Stimulated activated CD4-positive, alpha-beta T cell treated with anti-CD3 and anti-CD28 coated beads, Interleukin-1b, Interleukin-23, amount 100 ng/mL, for 1 hour (primary cell): Measurements from ENCODE around the gene HCRTR1.

ENCODE experiments used
- DNase-seq, 2 donors: peaks; one replicate each; pipeline ENCODE4 v3.0.0-alpha.2; 2020; ENCODE audit warnings: low read depth in 2 of 2

Gene HCRTR1

DNA sequence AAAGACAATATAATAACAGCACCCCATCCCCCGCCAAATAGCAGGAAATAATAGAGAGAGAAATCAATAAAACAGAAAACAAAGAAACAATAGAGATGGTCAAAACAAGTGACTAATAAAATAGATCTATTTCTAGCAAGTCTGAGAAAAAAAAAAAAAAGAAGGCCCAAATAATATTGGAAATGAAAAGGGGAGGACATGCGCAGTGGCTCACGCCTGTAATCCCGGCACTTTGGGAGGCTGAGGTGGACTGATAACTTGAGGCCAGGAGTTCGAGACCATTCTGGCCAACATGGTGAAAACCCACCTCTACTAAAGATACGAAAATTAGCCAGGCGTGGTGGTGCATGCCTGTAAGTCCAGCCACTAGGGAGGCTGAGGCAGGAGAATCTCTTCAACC, 18.5 kb upstream of the HCRTR1 start:
- no peak for DNase-seq

DNA sequence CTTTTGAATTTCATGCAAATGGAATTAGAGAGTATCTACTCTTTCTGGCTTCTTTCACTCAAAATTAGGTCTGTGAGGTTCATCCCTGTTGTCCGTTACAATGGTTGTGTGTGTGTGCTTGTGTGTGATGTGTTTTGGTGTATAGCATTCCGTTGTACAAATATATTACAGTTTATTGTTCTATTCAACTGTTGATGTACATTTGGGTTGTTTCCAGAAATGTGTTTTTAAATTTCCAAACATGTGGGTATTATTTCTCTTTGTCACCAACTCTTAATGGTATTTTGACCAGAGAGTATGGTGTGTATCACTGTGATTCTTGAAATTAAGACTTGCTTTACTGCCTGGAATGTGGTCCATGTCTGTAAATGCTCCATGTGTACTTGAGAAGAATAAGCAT, 16.8 kb upstream of the HCRTR1 start:
- DNase-seq, result no peak

DNA sequence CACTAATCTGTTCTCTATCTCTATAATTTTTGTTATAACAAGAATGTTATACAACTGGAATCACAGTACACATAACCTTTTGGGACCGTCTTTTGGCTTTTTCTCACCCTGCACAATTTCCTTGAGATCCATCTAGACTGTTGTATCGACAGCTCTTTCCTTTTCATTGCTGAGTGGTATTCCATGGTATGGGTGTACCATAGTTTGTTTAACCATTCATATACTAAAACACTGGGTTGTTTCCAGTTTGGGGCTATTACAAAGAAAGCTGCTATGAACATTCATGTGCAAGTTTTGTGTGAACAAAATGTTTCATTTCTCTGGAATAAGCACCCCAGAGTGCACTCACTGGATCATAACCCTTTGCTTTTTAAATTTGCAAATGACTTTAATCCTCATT, 15.4 kb upstream of the HCRTR1 start:
- no peak for DNase-seq

DNA sequence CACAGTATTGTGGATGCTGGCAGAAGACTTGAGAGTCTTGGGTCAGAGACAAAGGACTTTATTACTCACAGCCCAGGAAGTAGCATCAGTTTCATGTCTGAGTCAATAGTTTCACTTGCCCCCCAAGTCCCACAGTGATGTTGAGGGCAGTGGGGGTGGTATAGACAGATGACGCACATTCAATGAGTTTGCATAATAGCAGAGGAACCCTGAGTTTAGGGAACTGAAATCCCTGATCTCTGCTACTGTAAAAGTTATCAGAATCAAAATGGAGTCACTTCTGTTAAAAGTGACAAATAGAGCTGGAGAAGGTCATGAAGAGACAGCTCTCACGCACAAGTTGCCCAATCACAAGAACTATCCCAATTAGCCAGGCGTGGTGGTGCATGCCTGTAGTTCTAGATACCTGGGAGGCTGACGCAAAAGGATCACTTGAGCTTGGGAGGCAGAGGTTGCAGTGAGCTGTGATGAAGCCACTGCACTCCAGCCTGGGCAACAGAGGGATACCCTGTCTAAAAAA, 11.5 kb upstream of the HCRTR1 start:
- DNase-seq, result no peak

DNA sequence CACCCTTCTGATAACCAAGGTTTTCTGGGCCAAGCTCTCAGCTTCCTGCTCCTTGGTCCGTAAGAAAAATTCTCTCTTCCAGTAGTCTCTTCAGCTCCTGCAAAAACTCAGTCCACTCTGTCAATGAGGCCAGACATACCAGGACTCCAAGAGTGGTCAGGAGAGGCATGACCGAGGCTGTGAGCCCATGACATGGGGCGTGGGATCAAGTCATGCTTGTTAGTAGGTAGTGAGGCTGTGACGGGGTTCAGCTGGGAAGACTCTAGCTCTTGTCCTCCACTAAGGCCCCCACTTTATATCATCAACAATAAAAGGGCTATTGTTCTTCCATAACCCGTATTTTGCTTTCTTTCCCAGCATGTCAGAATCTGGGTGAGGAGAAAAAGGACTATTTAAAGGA, 10.1 kb upstream of the HCRTR1 start:
- no peak for DNase-seq

DNA sequence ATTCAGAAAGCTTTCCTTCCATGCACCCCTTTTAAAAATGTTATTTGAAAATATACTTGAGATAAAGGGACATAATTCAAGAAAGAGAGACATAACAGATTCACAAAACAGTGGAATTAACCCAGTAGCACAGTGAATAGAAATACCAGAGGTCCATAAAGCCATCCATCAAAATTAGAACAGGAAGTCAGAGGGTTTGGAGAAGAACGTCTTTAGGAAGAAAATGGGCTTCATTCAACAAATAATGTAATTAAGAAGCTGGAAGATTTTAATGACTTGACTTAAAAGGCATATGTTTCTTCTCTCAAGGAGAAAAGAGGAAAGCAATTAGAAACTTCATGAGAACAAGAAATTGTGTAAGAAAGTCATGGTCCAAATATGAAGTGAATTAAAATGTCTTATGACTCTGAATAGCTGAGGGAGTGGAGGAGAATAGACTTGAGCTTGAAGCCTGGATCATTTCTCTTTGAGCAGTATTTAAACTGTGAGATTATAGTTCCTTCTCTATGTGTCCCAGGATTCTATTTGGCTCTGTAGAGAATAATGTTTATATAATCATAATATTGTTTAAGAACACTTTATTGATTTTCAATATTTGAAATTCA, 7.9 kb upstream of the HCRTR1 start:
- no peak for DNase-seq

DNA sequence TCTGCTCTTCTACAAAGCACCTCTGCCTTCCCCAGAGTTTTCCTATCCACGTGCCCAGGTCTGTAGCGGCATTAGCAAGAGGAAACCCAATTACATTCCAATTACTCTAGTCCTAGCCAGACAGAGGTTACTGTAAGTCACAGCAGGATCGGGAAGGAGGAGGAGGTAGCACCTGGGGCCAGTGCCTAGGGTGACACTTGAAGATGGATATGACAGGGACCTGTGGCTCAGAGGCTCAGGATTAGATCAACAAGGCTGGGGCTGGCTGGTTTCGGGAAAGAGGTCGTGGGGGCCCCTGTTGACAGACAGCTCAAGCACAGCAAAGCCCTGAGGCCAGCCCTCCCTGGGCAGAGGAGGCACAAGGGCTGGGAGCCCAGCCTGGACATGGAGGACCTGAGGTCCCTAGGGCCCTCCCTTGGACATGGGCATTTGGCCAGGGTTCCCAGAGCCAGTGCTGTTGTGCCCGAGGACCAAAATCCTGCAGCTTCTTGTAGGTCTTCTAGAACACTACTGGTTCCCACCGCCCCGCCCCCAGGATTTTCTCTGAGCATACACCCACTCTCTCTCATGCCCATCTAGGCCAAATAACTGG, 3.0 kb upstream of the HCRTR1 start:
- no peak for DNase-seq

DNA sequence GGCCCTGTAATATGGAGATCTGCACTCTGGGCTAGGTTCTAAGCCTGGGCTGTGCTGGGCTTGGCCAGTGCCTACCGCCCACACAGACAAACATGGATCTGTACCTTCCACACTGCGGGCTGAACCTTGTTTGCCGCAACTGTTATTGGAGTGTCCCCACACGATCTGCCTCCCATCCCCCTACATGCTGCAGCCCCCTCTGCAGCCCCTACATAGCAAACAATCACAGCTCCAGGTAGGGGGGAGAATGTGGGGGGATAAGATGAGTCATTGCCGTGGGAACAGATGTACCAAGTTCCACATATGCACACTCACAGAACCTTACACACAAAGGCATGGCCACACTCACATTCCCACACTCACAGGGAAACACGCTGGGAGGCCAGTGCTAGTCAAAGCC, 2.1 kb upstream of the HCRTR1 start:
- DNase-seq, result no peak

DNA sequence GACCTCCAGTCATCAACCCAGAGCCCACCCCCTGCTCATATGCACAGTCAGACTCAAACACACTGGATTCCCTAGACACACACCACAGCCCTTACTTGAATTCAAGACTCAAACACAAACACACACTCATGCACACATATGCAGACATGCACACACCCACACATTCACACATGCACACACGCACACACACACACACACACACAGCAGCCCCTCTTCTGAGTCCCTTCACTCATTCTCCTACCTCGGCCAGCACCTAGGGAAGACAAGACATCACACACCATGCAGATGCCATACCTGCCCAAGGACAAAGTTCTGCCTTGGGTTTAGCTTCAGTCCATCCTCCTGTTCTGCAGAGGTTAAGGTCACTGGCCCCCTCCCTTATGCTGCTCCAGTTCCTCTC, 1.6 kb upstream of the HCRTR1 start:
- no peak for DNase-seq

DNA sequence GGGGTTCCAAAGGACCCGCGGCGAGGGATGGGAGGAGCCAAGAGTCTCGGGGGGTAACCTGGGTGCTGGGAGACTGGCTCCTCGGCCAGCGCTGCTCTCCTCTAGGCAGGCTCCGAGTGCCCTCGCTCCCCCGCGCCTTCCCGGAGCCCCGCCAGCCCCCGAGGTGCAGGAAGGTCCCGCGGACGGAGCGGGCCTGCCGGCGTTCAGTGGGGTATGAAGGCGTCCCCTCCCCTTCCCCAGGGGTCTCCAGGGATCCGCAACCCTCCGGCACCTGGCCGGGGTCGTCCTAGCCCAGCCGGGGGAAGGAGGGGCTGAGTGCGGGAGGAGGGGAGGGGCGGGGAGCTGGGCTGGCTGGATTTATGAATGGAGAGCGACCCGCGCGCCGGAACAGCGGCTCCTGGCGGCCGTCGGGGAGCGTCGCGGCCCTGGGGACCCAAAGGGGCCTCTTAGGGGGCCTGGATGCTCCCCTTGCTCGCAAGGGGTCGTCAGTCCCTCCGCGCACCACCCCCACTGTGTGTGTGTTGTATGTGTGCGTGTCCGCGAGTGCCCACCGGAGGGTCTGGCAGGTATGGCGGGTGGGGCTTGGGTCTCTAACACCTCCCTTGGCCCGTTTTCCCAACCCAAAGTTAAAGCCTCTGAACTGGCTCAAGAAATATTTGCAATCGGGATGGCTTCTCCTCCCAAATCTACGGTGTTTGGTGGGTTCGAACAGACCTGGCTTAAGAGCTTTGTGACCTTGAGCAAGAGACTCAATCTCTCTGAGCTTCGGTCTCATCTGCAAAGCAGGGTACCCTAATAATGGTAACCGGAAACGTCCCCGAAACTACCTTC, 642 bp downstream of the HCRTR1 start:
- peak in 1 of 2 donors; percentile 30 for DNase-seq

DNA sequence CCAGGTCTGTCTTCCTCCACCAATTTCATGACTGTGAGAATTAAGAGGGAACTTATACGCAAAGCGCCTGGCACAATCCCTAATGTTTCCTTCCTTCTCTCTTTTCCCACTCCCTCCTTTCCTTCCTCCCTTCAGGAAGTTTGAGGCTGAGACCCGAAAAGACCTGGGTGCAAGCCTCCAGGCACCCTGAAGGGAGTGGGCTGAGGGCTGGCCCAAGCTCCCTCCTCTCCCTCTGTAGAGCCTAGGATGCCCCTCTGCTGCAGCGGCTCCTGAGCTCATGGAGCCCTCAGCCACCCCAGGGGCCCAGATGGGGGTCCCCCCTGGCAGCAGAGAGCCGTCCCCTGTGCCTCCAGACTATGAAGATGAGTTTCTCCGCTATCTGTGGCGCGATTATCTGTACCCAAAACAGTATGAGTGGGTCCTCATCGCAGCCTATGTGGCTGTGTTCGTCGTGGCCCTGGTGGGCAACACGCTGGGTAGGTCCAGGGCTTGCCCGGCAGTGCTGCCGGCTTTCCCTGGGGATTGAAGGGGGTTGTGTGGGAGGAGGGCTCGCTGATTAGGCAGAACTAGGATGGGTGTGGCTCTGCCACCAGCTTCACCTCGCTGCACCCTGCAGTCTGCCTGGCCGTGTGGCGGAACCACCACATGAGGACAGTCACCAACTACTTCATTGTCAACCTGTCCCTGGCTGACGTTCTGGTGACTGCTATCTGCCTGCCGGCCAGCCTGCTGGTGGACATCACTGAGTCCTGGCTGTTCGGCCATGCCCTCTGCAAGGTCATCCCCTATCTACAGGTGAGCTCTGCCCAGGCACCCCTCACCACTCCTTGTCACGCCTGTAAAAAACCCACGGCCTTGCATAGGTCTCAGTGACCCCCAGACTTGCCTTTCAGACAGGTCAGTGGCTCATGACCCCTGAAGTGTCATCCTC, 1.7 kb downstream of the HCRTR1 start:
- no peak for DNase-seq

DNA sequence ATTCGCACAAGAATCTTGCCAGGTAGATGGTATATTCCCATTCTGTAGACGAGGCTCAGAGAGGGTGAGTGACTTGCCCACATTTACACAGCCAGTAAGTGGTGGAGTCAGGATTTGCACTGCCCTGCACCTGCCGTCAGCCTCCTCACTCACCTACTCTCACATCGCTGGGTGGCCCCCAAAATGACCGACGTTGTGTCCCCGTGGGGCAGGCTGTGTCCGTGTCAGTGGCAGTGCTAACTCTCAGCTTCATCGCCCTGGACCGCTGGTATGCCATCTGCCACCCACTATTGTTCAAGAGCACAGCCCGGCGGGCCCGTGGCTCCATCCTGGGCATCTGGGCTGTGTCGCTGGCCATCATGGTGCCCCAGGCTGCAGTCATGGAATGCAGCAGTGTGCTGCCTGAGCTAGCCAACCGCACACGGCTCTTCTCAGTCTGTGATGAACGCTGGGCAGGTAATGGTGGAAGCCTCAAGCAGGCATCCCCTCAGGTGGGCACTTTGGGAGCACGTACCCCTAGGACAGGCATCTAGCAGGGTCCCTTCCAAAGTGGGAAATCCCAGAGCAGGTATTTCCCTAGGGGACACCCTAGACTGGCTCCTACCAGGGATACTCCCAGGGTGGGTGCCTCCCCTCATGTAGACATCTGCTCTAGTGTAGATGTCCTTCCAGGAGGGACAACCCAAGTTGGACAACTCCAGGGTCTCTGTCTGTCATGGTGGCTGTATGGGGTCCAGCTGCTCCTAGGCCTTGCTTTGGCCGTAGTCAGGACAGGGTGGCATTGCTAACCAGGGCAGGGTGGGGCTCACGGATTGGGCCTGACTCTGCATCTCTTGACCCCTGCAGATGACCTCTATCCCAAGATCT, 3.4 kb downstream of the HCRTR1 start:
- no peak for DNase-seq

DNA sequence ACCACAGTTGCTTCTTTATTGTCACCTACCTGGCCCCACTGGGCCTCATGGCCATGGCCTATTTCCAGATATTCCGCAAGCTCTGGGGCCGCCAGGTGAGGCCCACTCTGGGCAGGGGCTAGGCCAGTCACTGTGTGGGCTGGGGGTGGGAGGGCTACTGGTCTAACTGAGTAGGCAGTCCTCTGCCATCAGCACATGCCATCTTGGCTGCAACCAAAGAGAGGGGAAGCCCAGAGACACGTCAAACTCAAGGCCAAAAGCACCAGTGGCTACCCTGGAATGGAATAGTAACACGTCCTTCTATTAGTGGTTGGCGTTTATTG, 4.0 kb downstream of the HCRTR1 start:
- DNase-seq, result no peak

DNA sequence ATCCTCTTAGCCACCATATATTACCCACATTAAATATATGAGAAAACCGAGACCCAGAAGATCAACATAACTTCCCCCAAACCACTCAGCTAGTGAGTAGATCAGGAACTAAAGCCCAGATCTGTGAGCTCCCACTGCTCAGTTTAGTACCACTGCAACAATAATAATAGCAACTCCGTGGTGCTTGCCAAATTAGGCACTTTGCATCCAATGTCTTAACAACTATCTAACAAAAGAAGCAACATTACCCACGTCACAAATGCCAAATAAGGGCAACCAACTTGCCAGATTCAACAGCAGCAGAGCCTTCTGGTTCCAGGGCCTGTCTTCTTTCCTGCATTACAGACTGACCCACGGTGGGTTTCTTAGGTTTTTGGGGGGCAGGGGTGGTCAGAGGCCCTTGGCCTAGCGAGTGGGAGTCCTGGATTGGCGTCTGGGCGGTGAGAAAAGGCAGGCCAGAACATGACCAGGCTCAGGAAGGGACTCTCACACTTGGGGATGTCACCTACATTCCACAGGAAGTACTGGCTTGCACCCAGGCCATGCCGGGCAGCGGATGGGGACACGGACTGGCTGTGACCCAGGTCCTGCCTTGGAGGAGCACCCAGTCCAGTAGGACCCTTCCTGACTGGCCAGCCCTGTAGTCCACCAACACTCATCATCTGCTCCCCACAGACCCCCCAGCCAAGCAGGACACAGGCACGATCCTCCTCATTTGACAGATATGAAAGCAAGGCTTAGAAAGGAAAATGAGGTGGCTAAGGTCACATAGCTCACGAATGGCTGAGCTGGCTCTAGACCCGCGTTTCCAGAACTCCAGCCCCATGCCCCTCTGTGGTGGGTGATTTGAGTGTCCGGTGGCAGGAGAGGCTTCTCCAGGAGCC, 4.6 kb downstream of the HCRTR1 start:
- no peak for DNase-seq

DNA sequence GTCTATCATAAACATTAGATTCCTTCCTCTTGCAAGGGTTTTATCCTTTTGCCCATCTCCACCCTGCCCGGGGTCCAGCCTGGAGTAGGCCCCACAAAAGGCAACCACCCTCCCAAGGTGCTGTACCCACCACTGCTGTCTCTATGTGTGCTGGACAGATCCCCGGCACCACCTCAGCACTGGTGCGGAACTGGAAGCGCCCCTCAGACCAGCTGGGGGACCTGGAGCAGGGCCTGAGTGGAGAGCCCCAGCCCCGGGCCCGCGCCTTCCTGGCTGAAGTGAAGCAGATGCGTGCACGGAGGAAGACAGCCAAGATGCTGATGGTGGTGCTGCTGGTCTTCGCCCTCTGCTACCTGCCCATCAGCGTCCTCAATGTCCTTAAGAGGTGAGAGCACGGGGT, 5.9 kb downstream of the HCRTR1 start:
- DNase-seq, result no peak

DNA sequence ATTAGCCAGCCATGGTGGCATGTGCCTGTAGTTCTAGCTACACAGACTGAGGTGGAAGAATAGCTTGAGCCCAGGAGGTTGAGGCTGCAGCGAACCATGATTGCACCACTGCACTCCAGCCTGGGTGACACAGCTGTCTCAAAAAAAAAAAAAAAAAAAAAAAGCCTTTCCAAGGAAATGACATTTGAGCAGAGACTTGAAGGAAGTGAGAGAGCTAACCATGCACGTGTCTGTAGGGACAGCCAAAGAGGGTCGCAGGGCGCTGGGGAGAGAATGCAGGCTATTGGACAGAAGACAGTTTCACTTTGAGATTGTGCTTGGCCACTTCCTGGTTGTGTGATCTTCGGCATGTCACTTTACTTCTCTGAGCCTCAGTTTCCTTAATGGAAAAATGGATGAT, 6.8 kb downstream of the HCRTR1 start:
- no peak for DNase-seq

DNA sequence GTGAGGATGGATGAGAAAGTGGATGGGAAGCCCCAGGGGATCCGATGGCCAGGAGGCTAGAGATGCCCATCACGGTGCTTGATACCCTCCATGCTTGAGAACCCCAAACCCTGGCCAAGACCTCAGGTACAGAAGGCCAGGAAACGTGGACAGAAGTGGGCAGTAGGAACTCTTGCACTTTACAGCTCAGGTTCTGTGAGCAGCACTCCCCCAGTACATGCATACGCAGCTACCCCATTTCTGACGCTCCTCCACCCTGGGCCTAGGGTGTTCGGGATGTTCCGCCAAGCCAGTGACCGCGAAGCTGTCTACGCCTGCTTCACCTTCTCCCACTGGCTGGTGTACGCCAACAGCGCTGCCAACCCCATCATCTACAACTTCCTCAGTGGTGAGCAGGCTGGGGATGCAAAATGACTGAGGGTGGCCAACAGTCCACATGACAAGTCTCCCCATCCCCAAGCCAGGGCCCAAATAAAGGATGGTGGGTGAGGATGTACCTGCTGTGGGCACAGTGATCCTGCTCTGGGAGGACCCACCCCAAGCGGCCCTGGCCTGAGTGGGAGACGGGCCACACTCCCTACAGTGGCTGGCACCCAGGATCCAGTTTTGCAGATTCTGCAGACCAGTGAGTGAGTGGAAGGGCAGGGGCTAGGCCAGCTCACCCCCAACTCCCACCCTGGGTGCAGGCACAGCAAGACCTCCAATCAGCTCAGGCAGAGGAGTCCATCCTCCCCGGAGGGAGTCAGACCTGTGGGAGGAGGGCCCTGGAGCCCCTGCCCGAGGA, 7.4 kb downstream of the HCRTR1 start:
- DNase-seq, result no peak

DNA sequence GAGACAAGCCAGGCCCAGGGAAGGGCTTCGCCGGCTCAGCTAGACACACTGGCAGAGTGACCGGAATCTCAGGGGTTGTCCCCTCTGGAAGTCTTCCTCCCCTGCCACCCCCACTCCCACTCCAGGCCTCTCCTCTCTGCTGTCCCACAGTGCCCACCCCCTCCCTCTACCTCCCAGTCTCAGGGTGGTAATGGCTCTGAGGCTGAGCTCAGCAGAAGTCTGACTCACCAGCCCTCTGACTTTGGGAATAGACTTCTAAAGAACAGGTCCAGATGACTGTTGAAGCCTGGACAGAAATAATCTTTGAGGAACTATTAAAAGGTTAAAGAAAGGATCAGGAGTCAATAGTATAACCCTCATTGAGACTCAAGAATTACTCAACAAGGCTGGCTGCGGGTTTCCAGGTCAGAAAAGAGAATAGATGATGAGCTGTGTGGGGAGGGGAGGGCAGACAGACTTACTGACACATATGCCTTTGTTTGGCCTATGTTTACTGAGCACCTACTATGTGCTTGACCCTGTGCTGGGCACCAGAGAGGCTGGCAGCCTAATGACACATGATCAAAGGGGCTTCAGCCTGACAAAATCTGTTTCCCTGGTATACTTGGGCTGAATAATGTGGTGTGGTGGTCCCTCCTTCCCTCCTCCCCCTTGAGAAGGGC, 8.2 kb downstream of the HCRTR1 start:
- DNase-seq, result no peak
